Motor neuron (in vitro differentiated cells): ENCODE results near the gene DNAH10. TPM values are rescaled to one million over a fixed set of nuclear protein-coding genes. Genes with fewer than 3 reads are reported as not detected.

Experiments
- ATAC-seq, 8 experiments: fragments of 200-7000 bp; cut with Tn5 transposase; replicated peaks in 6 of 8; 2 replicates each; pipeline ENCODE4 v1.8.0; 2021; ENCODE audit warnings: mild to moderate bottlenecking in 8 of 8, moderate library complexity in 8 of 8
- H3K27ac ChIP-seq, 2 donors: fragments of 250-450 bp; sonication (Bioruptor Pico); 2 replicates each; pipeline ENCODE4 v1.9.0; 2021; ENCODE audit warnings: antibody characterized with exemption in 2 of 2, mild to moderate bottlenecking in 2 of 2, moderate library complexity in 1 of 2
- H3K4me1 ChIP-seq, 2 donors: fragments of 250-450 bp; sonication (Bioruptor Pico); replicated peaks in 1 of 2; 2 replicates each; pipeline ENCODE4 v1.6.1; 2021; ENCODE audit warnings: antibody characterized with exemption in 2 of 2, mild to moderate bottlenecking in 2 of 2, moderate library complexity in 1 of 2
- H3K4me3 ChIP-seq, 5 donors: fragments of 250-450 bp; sonication (Bioruptor Pico); 2 replicates each; pipeline ENCODE4 v1.9.0; 2021; ENCODE audit warnings: antibody characterized with exemption in 5 of 5, mild to moderate bottlenecking in 5 of 5, moderate library complexity in 4 of 5
- WGBS, 10 experiments: fragments of 450-650 bp; shearing (Covaris generic); methylation state at CpG; one replicate each; pipeline ENCODE4 v1.0.0; 2022; 5-methylcytosine and 5-hydroxymethylcytosine counted together
- in situ Hi-C, 9 experiments: fragments of 400-800 bp; cut with MboI; loops; one replicate each; pipeline ENCODE4 v1.15.0; 2021; ENCODE audit warnings: low sequenced_read_pairs in 9 of 9, low pct_unique_long_range_greater_than_20kb in 2 of 9; ENCODE audit not compliant: unreplicated experiment in 9 of 9
- total RNA-seq, 8 experiments: library from RNA; unstranded; fragments of 300-600 nt; gene quantifications; 2 replicates each; pipeline versions ENCODE4 v1.2.3 to v1.2.4, GENCODE V29; 2022

Gene DNAH10
- total RNA-seq, 8 experiments from 2014 or later: 0.67 to 153 (median 2.2) TPM

DNA sequence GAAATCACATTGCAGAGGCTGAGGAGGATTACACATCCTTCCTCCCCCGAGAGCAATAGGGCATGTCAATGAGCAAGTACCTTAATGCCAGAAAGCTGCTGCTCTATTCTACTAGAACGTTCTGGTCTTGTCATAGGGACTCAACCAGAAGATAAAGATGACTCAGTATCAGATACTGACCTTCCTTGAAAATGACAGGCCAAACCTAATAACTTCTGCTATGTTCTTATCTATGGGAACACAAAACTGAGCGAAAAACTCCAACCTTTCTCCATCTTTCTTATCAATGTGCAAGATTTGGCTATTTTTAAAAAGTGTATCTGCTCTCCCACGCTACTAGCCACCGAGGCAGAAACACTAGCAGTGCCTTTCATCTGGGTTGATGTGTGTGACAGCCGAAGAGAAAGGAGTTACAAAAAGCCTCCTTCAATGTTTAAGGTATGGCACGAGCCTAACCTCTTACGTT lies 205.1 kb downstream of the DNAH10 start:
- ATAC-seq: no peak
- Histone ChIP-seq H3K27ac (no peak overlapping the region), H3K4me1 (peaks cover 0 to 8% of the 10 kb centered on the region in 2 donors), H3K4me3 (no peak overlapping the region)
- in situ Hi-C loops: no loop called here
- WGBS, 10 experiments: 28 to 88% (median 79%) methylated on average over 2 to 8 of the region's 8 CpGs

- in situ Hi-C loops: no loop called here
- H3K4me3 ChIP-seq: peak overlapping the region; percentile 75 to 95 (median 82)
- WGBS, 10 experiments: 0 to 55% (median 20%) methylated on average over 1 to 10 of the region's 10 CpGs
- peak overlapping the region; percentile 74 to 80 for H3K27ac ChIP-seq
- H3K4me1 ChIP-seq: peaks cover 4 to 22% of the 10 kb centered on the region in 2 donors
- ATAC-seq: no peak
Observed at GRCh38 chr12:123971449-123971769, 209.3 kb downstream of the DNAH10 start.

- peak overlapping the region; percentile 75 to 95 (median 82) for H3K4me3 ChIP-seq
- ATAC-seq: peak in 7 of 8 experiments; percentile 1 to 9 (median 3)
- in situ Hi-C loops: no loop called here
- peak overlapping the region; percentile 74 to 80 for H3K27ac ChIP-seq
- H3K4me1 ChIP-seq: peaks cover 4 to 22% of the 10 kb centered on the region in 2 donors
- WGBS, 10 experiments: 0 to 5% (median 0%) methylated on average over 1 to 10 of the region's 55 CpGs; no CpG with 5 or more reads in 3 of the 10 experiments
Observed at GRCh38 chr12:123971770-123972456, 209.8 kb downstream of the DNAH10 start.

- peak; percentile 81 to 88 (median 88) for ATAC-seq
- Histone ChIP-seq H3K4me3 (peak within 1 kb of the TSS; percentile 75 to 95 (median 82)), H3K4me1 (peaks cover 4 to 22% of the 10 kb centered on the region in 2 donors), H3K27ac (peak within 1 kb of the TSS; percentile 91 to 92)
- no CpG with 5 or more reads among the region's 138 CpGs for WGBS, 10 experiments
- in situ Hi-C loops: no loop called here
Observed at GRCh38 chr12:123972457-123973401, 210.6 kb downstream of the DNAH10 start, which contains the start of the genes CCDC92 and ZNF664. CCDC92 (minus strand) TSS chr12:123972831; CDS start chr12:123944305, 28,526 bp downstream. ZNF664 (plus strand) TSS chr12:123973215; CDS start chr12:124012145, 38,930 bp downstream.

GRCh38 chr12:123973552-123974341 lies 211.6 kb downstream of the DNAH10 start:
- Histone ChIP-seq H3K4me1 (peaks cover 4 to 22% of the 10 kb centered on the region in 2 donors), H3K4me3 (peak overlapping the region; percentile 73 to 95 (median 75)), H3K27ac (peak overlapping the region; percentile 91 to 92)
- ATAC-seq: peak in 4 of 8 experiments; percentile 1 to 10 (median 4)
- WGBS, 10 experiments: 0 to 40% (median 1%) methylated on average over 2 to 14 of the region's 69 CpGs; no CpG with 5 or more reads in 1 of the 10 experiments
- in situ Hi-C loops: no loop called here

- H3K4me1 ChIP-seq: peaks cover 4 to 15% of the 10 kb centered on the region in 2 donors
- 89 to 100% (median 97%) methylated on average over 1 to 6 of the region's 7 CpGs; no CpG with 5 or more reads in 2 of the 10 experiments for WGBS, 10 experiments
- ATAC-seq: no peak
- H3K27ac ChIP-seq: no peak overlapping the region
- in situ Hi-C loops: no loop called here
- H3K4me3 ChIP-seq: no peak overlapping the region
Observed at GRCh38 chr12:123976227-123976826, 214.2 kb downstream of the DNAH10 start.

- no peak for ATAC-seq
- Histone ChIP-seq H3K4me3 (no peak overlapping the region), H3K4me1 (peaks cover 4 to 18% of the 10 kb centered on the region in 2 donors), H3K27ac (no peak overlapping the region)
- WGBS, 10 experiments: 92 to 100% (median 100%) methylated on average over 2 to 6 of the region's 6 CpGs; no CpG with 5 or more reads in 1 of the 10 experiments
- in situ Hi-C loops: no loop called here
Observed at GRCh38 chr12:123979566-123979965, 217.5 kb downstream of the DNAH10 start.

- in situ Hi-C loops: no loop called here
- 80 to 100% (median 93%) methylated on average over 1 to 6 of the region's 7 CpGs; no CpG with 5 or more reads in 2 of the 10 experiments for WGBS, 10 experiments
Observed at GRCh38 chr12:123982269-123982668, 220.2 kb downstream of the DNAH10 start.

GRCh38 chr12:123983822-123984485 lies 221.9 kb downstream of the DNAH10 start:
- Histone ChIP-seq H3K27ac (no peak overlapping the region), H3K4me1 (peaks cover 7 to 15% of the 10 kb centered on the region in 2 donors), H3K4me3 (no peak overlapping the region)
- in situ Hi-C loops: no loop called here
- 46 to 100% (median 74%) methylated on average over 2 to 7 of the region's 7 CpGs for WGBS, 10 experiments
- ATAC-seq: peak in 6 of 8 experiments; percentile 55 to 92 (median 84)

More at GRCh38 chr12:123982269-123982668, 220.2 kb downstream of the DNAH10 start:
- no peak for ATAC-seq
- H3K4me1 ChIP-seq: peaks cover 7 to 15% of the 10 kb centered on the region in 2 donors
- H3K4me3 ChIP-seq: no peak overlapping the region
- H3K27ac ChIP-seq: no peak overlapping the region

DNA sequence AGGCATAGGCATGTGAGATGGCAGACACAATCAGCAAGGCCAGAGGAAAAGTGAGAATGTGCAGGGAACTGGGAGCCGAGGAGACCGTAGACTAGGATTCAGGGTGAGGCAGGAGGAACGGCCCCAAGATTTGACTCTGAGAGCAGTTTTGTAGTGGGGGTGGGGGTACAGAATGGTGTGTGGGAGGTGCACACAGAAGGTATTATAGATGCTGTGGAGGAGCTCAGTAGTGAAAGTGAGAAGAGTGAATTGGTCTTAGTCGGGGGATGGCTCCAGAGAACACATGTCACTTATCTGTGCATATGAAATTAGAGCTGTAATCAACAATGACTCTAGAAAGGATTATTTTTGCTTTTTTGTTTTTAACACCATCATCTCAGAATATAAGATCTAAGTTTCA lies 222.8 kb downstream of the DNAH10 start:
- WGBS, 10 experiments: 85 to 100% (median 88%) methylated on average over 1 to 4 of the region's 4 CpGs; no CpG with 5 or more reads in 5 of the 10 experiments
- H3K4me3 ChIP-seq: no peak overlapping the region
- in situ Hi-C loops: no loop called here
- peaks cover 14 to 15% of the 10 kb centered on the region in 2 donors for H3K4me1 ChIP-seq
- ATAC-seq: no peak
- no peak overlapping the region for H3K27ac ChIP-seq
